HepG2 (cell line): ENCODE measurements around the gene SALL2. TPM values are rescaled to one million over a fixed set of nuclear protein-coding genes. Genes with fewer than 3 reads are reported as not detected.

ENCODE experiments used
- AGO2 ChIP-seq: fragments of 200-400 bp; formaldehyde crosslinking; optimal IDR thresholded peaks from 2 replicates; pipeline ENCODE3; 2017; ENCODE audit warnings: mild to moderate bottlenecking, low read depth, low read length, moderate library complexity
- CHD4 ChIP-seq: fragments of 200-600 bp; sonication (generic); IDR thresholded peaks from 2 replicates; pipeline ENCODE4 v1.7.0; 2017; ENCODE audit warnings: mild to moderate bottlenecking, low read length, borderline replicate concordance
- EED ChIP-seq: sonication (generic); formaldehyde crosslinking; IDR thresholded peaks from 2 replicates; pipeline ENCODE4 v1.5.0; 2020; ENCODE audit warnings: mild to moderate bottlenecking, missing genetic modification reagents
- EZH2 ChIP-seq: conservative IDR thresholded peaks from 2 replicates; pipeline ENCODE4 v1.6.1; 2012; ENCODE audit warnings: mild to moderate bottlenecking, low read depth, low read length, moderate library complexity
- GABPB1 ChIP-seq: IDR thresholded peaks from 2 replicates; pipeline ENCODE4 v1.6.1; 2016; ENCODE audit warnings: mild to moderate bottlenecking, missing genetic modification reagents, moderate library complexity, missing compliant biosample characterization
- GTF2F1 ChIP-seq: fragments of 150-350 bp; IDR thresholded peaks from 2 replicates; pipeline ENCODE4 v1.6.1; 2014; ENCODE audit warnings: low read length
- HIC2 ChIP-seq: sonication (generic); formaldehyde crosslinking; IDR thresholded peaks from 2 replicates; pipeline ENCODE4 v1.9.0; 2022; ENCODE audit warnings: low read depth, missing genetic modification reagents
- HMGA1 ChIP-seq: sonication (generic); formaldehyde crosslinking; conservative IDR thresholded peaks from 2 replicates; pipeline ENCODE4 v1.4.0; 2020; ENCODE audit warnings: missing genetic modification reagents
- MED8 ChIP-seq: sonication (generic); formaldehyde crosslinking; IDR thresholded peaks from 2 replicates; pipeline ENCODE4 v1.8.1; 2023; ENCODE audit warnings: mild to moderate bottlenecking, missing genetic modification reagents; ENCODE audit not compliant: insufficient replicate concordance
- NAIF1 ChIP-seq: sonication (generic); formaldehyde crosslinking; IDR thresholded peaks from 2 replicates; pipeline ENCODE4 v1.5.0; 2020; ENCODE audit warnings: mild to moderate bottlenecking, missing genetic modification reagents, borderline replicate concordance
- PATZ1 ChIP-seq: sonication (generic); formaldehyde crosslinking; IDR thresholded peaks from 2 replicates; pipeline ENCODE4 v1.4.0; 2020; ENCODE audit warnings: missing genetic modification reagents
- RBFOX2 ChIP-seq: fragments of 200-400 bp; formaldehyde crosslinking; IDR thresholded peaks from 2 replicates; pipeline ENCODE4 v1.6.1; 2017; ENCODE audit warnings: low read depth, mild to moderate bottlenecking, low read length
- SCMH1 ChIP-seq: sonication (generic); formaldehyde crosslinking; IDR thresholded peaks from 2 replicates; pipeline ENCODE4 v1.9.0; 2021; ENCODE audit warnings: missing genetic modification reagents, mild to moderate bottlenecking, borderline replicate concordance
- SRSF1 ChIP-seq: fragments of 200-400 bp; formaldehyde crosslinking; optimal IDR thresholded peaks from 2 replicates; pipeline ENCODE3; 2017; ENCODE audit warnings: mild to moderate bottlenecking, low read depth, low read length, moderate library complexity
- TFDP2 ChIP-seq: sonication (generic); formaldehyde crosslinking; IDR thresholded peaks from 2 replicates; pipeline ENCODE4 v1.4.0; 2020; ENCODE audit warnings: missing genetic modification reagents
- ZNF280B ChIP-seq: sonication (generic); formaldehyde crosslinking; IDR thresholded peaks from 2 replicates; pipeline ENCODE4 v1.5.0; 2020; ENCODE audit warnings: missing genetic modification reagents, mild to moderate bottlenecking, borderline replicate concordance
- ZNF317 ChIP-seq: sonication (generic); formaldehyde crosslinking; IDR thresholded peaks from 2 replicates; pipeline ENCODE4 v1.5.0; 2020; ENCODE audit warnings: mild to moderate bottlenecking, missing genetic modification reagents
- ZNF784 ChIP-seq: sonication (generic); formaldehyde crosslinking; IDR thresholded peaks from 2 replicates; pipeline ENCODE4 v1.5.1; 2020; ENCODE audit warnings: missing genetic modification reagents, mild to moderate bottlenecking, borderline replicate concordance
- ZXDC ChIP-seq: sonication (generic); formaldehyde crosslinking; IDR thresholded peaks from 2 replicates; pipeline ENCODE4 v1.5.0; 2020; ENCODE audit warnings: mild to moderate bottlenecking, missing genetic modification reagents
- polyA plus RNA-seq, 8 experiments: library from polyadenylated mRNA; depleted of rRNA in 3 of 8; stranded (reverse) in 7 of 8; unstranded in 1 of 8; fragments of >200 nt; fragmentation: Illumina TruSeq in 4 of 8; extraction: Trizol in 4 of 8; gene quantifications; 2 replicates each; pipeline versions ENCODE4 v1.2.1 to v1.2.3, GENCODE V29; 2011 to 2016; ENCODE audit warnings: low read depth in 4 of 8, missing spikeins in 1 of 8, mixed read lengths in 1 of 8; ENCODE audit not compliant: insufficient read depth in 1 of 8
- total RNA-seq, 5 experiments: library from RNA; depleted of rRNA; stranded (reverse); fragments of >200 nt; fragmentation: Illumina TruSeq; extraction: Trizol; gene quantifications; 2 replicates each; pipeline ENCODE4 v1.2.3, GENCODE V29; 2016; ENCODE audit warnings: low read depth in 1 of 5

Gene SALL2
- total and polyA plus RNA-seq, 2 of the 13 experiments (the other 11 are each of a cell fraction or from before 2014, with no cell fraction given): 4.9 to 5.8 TPM

- TF ChIP-seq TFDP2 (CRISPR knock-in tag) (peak; percentile 60), EZH2 (no peak), ZXDC (no peak), GTF2F1 (no peak), ZNF317 (CRISPR knock-in tag) (no peak), ZNF280B (CRISPR knock-in tag) (0 out of 2 replicates have a peak, but pooled peaks have one; percentile 42), CHD4 (no peak), MED8 (no peak), NAIF1 (CRISPR knock-in tag) (no peak), HMGA1 (no peak), HIC2 (CRISPR knock-in tag) (no peak), EED (CRISPR knock-in tag) (no peak), SRSF1 (peak; percentile 32), GABPB1 (CRISPR knock-in tag) (peak; percentile 79), SCMH1 (CRISPR knock-in tag) (no peak), ZNF784 (CRISPR knock-in tag) (no peak), AGO2 (no peak), RBFOX2 (peak; percentile 63), PATZ1 (CRISPR knock-in tag) (peak; percentile 96)
These were observed at the start of gene SALL2 (continued) for GRCh38 chr14:21525962-21526671.
